ENCODE results near the gene DTNB. TPM values are rescaled to one million over a fixed set of nuclear protein-coding genes. Genes with fewer than 3 reads are reported as not detected.
A peak's percentile ranks its signal among the peaks of the same experiment; 100 is the strongest.

The DTNB gene
- total RNA-seq, 4 donors from 2014 or later, result 12.4 to 28.8 (median 14.9) TPM

- DNase-seq, result no peak
- intact Hi-C loops (cut with DNase I; ENCODE audit: low total_unique reads), result no loop called here
- Histone ChIP-seq H3K4me1 (no peaks in the 10 kb centered on the region), H3K4me3 (no peak overlapping the region), H3K27me3 (no peaks in the 10 kb centered on the region), H3K36me3 (no peaks in the 10 kb centered on the region), H3K9me3 (no peaks in the 10 kb centered on the region), H3K27ac (no peak overlapping the region)
- TF ChIP-seq POLR2A (IDR thresholded peaks at IDR 0.05), result no peak
- no peak for TF ChIP-seq CTCF (IDR thresholded peaks at IDR 0.05)
These were observed 324.0 kb downstream of the DTNB start for GRCh38 chr2:25349397-25349796.

GRCh38 chr2:25347846-25348245 is 325.5 kb downstream of the DTNB start:
- intact Hi-C loops (cut with DNase I; ENCODE audit: low total_unique reads), result no loop called here
- Histone ChIP-seq H3K27me3 (no peaks in the 10 kb centered on the region), H3K4me1 (peaks cover 0 to under 1% of the 10 kb centered on the region in 2 donors), H3K36me3 (no peaks in the 10 kb centered on the region), H3K27ac (no peak overlapping the region), H3K4me3 (no peak overlapping the region), H3K9me3 (no peaks in the 10 kb centered on the region)
- no peak for TF ChIP-seq POLR2A (IDR thresholded peaks at IDR 0.05)
- TF ChIP-seq CTCF (IDR thresholded peaks at IDR 0.05), result no peak
- DNase-seq, result no peak

GRCh38 chr2:25347205-25347815 is 326.1 kb downstream of the DTNB start:
- no peaks in the 10 kb centered on the region for H3K27me3 ChIP-seq
- H3K9me3 ChIP-seq, result no peaks in the 10 kb centered on the region
- H3K36me3 ChIP-seq, result no peaks in the 10 kb centered on the region
- TF ChIP-seq POLR2A (IDR thresholded peaks at IDR 0.05), result no peak
- no peak for TF ChIP-seq CTCF (IDR thresholded peaks at IDR 0.05)
- no peak overlapping the region for H3K4me3 ChIP-seq
- DNase-seq, result no peak
- H3K4me1 ChIP-seq, result peaks cover 0 to 4% of the 10 kb centered on the region in 2 donors
- intact Hi-C loops (cut with DNase I; ENCODE audit: low total_unique reads), result no loop called here
- H3K27ac ChIP-seq, result no peak overlapping the region

GRCh38 chr2:25343187-25343825 is 330.1 kb downstream of the DTNB start:
- no peaks in the 10 kb centered on the region for H3K9me3 ChIP-seq
- no peak overlapping the region for H3K4me3 ChIP-seq
- DNase-seq, result no peak
- H3K4me1 ChIP-seq, result peaks cover 0 to 8% of the 10 kb centered on the region in 2 donors
- H3K27ac ChIP-seq, result no peak overlapping the region
- intact Hi-C loops (cut with DNase I; ENCODE audit: low total_unique reads), result no loop called here
- H3K27me3 ChIP-seq, result no peaks in the 10 kb centered on the region
- no peaks in the 10 kb centered on the region for H3K36me3 ChIP-seq
- TF ChIP-seq CTCF (IDR thresholded peaks at IDR 0.05) (no peak), POLR2A (IDR thresholded peaks at IDR 0.05) (no peak)

GRCh38 chr2:25342372-25343186 is 330.8 kb downstream of the DTNB start:
- H3K27ac ChIP-seq, result peak overlapping the region; percentile 77 to 90
- peak; percentile 90 to 99 (median 99) for TF ChIP-seq CTCF (IDR thresholded peaks at IDR 0.05)
- TF ChIP-seq POLR2A (IDR thresholded peaks at IDR 0.05), result peak; percentile 23 to 53
- peak; percentile 74 to 85 for DNase-seq
- no peaks in the 10 kb centered on the region for H3K27me3 ChIP-seq
- H3K9me3 ChIP-seq, result no peaks in the 10 kb centered on the region
- intact Hi-C loops (cut with DNase I; ENCODE audit: low total_unique reads), result no loop called here
- peaks cover 0 to 8% of the 10 kb centered on the region in 2 donors for H3K4me1 ChIP-seq
- no peaks in the 10 kb centered on the region for H3K36me3 ChIP-seq
- peak overlapping the region; percentile 40 to 83 for H3K4me3 ChIP-seq

All from uterus (tissue), 4 donors.